Activated CD4-positive, alpha-beta T cell treated with anti-CD3 and anti-CD28 coated beads, Interleukin-2, amount 10 ng/mL, durations not matched to agents 24 days and 14 days (primary cell): ENCODE data around the gene IL20. TPM values are rescaled to one million over a fixed set of nuclear protein-coding genes. Genes with fewer than 3 reads are reported as not detected.

Experiments
- DNase-seq: peaks from one replicate; pipeline ENCODE4 v3.0.0; 2022
- H3K27ac Mint-ChIP-seq: one replicate; pipeline ENCODE4 v1.8.0; 2022; ENCODE audit warnings: mild to moderate bottlenecking, mixed read lengths
- H3K27me3 Mint-ChIP-seq: one replicate; pipeline ENCODE4 v1.8.0; 2022; ENCODE audit warnings: mixed read lengths
- H3K36me3 Mint-ChIP-seq: one replicate; pipeline ENCODE4 v1.8.0; 2022; ENCODE audit warnings: low read depth, mild to moderate bottlenecking, mixed read lengths
- H3K4me1 Mint-ChIP-seq: one replicate; pipeline ENCODE4 v1.8.0; 2021; ENCODE audit warnings: mixed read lengths
- H3K4me3 Mint-ChIP-seq: one replicate; pipeline ENCODE4 v1.8.0; 2022; ENCODE audit warnings: mild to moderate bottlenecking, moderate library complexity, mixed read lengths
- H3K9me3 Mint-ChIP-seq: one replicate; pipeline ENCODE4 v1.8.0; 2021; ENCODE audit warnings: mixed read lengths
- intact Hi-C: fragments of 100-400 bp; cut with micrococcal nuclease; formaldehyde crosslinking; loops from one replicate; pipeline ENCODE4 v1.15.1; 2023
- total RNA-seq: library from RNA; stranded (reverse); gene quantifications from 2 replicates; pipeline ENCODE4 v1.2.3, GENCODE V29; 2022

The IL20 gene
- total RNA-seq, 1 donor from 2014 or later = not detected

- no peak overlapping the region for H3K27ac Mint-ChIP-seq
- H3K4me1 Mint-ChIP-seq = no peaks in the 10 kb centered on the region
- peaks cover 4% of the 10 kb centered on the region for H3K36me3 Mint-ChIP-seq
- peaks cover 35% of the 10 kb centered on the region for H3K9me3 Mint-ChIP-seq
- H3K4me3 Mint-ChIP-seq = no peak overlapping the region
- peak; percentile 29 for DNase-seq
- intact Hi-C loops = no loop called here
- peaks cover 7% of the 10 kb centered on the region for H3K27me3 Mint-ChIP-seq
Observed at GRCh38 chr1:206872139-206872538, 6.7 kb downstream of the IL20 start.

GRCh38 chr1:206873603-206874188 lies 8.3 kb downstream of the IL20 start:
- peaks cover 6% of the 10 kb centered on the region for H3K36me3 Mint-ChIP-seq
- intact Hi-C loops = no loop called here
- peaks cover 44% of the 10 kb centered on the region for H3K9me3 Mint-ChIP-seq
- DNase-seq = peak; percentile 28
- H3K4me1 Mint-ChIP-seq = no peaks in the 10 kb centered on the region
- H3K27me3 Mint-ChIP-seq = peaks cover 1% of the 10 kb centered on the region
- H3K4me3 Mint-ChIP-seq = no peak overlapping the region
- H3K27ac Mint-ChIP-seq = no peak overlapping the region

- H3K4me1 Mint-ChIP-seq = peaks cover 2% of the 10 kb centered on the region
- peaks cover 50% of the 10 kb centered on the region for H3K9me3 Mint-ChIP-seq
- H3K27ac Mint-ChIP-seq = no peak overlapping the region
- no peak for DNase-seq
- intact Hi-C loops = no loop called here
- H3K4me3 Mint-ChIP-seq = no peak overlapping the region
- peaks cover 6% of the 10 kb centered on the region for H3K36me3 Mint-ChIP-seq
- H3K27me3 Mint-ChIP-seq = peaks cover 1% of the 10 kb centered on the region
Observed at GRCh38 chr1:206875752-206876377, 10.4 kb downstream of the IL20 start.

- peaks cover 3% of the 10 kb centered on the region for H3K36me3 Mint-ChIP-seq
- peaks cover 2% of the 10 kb centered on the region for H3K4me1 Mint-ChIP-seq
- intact Hi-C loops = no loop called here
- H3K9me3 Mint-ChIP-seq = peaks cover 35% of the 10 kb centered on the region
- H3K4me3 Mint-ChIP-seq = no peak overlapping the region
- no peak for DNase-seq
- H3K27ac Mint-ChIP-seq = no peak overlapping the region
- peaks cover 4% of the 10 kb centered on the region for H3K27me3 Mint-ChIP-seq
Observed at GRCh38 chr1:206878456-206878855, 13.0 kb downstream of the IL20 start.

GRCh38 chr1:206880314-206880713 lies 14.9 kb downstream of the IL20 start:
- peaks cover 28% of the 10 kb centered on the region for H3K9me3 Mint-ChIP-seq
- intact Hi-C loops = no loop called here
- no peak for DNase-seq
- peaks cover 2% of the 10 kb centered on the region for H3K4me1 Mint-ChIP-seq
- no peak overlapping the region for H3K4me3 Mint-ChIP-seq
- peaks cover 7% of the 10 kb centered on the region for H3K27me3 Mint-ChIP-seq
- peaks cover 3% of the 10 kb centered on the region for H3K36me3 Mint-ChIP-seq
- H3K27ac Mint-ChIP-seq = no peak overlapping the region

- peaks cover 13% of the 10 kb centered on the region for H3K9me3 Mint-ChIP-seq
- H3K27ac Mint-ChIP-seq = no peak overlapping the region
- no peak overlapping the region for H3K4me3 Mint-ChIP-seq
- H3K27me3 Mint-ChIP-seq = peaks cover 9% of the 10 kb centered on the region
- H3K4me1 Mint-ChIP-seq = peaks cover 2% of the 10 kb centered on the region
- intact Hi-C loops = no loop called here
- peaks cover under 1% of the 10 kb centered on the region for H3K36me3 Mint-ChIP-seq
- DNase-seq = no peak
Observed at GRCh38 chr1:206882555-206882954, 17.1 kb downstream of the IL20 start.

GRCh38 chr1:206883160-206883559 lies 17.7 kb downstream of the IL20 start:
- Mint-ChIP-seq H3K4me1 (peaks cover 4% of the 10 kb centered on the region), H3K27me3 (peaks cover 9% of the 10 kb centered on the region), H3K27ac (no peak overlapping the region), H3K4me3 (no peak overlapping the region), H3K36me3 (no peaks in the 10 kb centered on the region), H3K9me3 (peaks cover 9% of the 10 kb centered on the region)
- intact Hi-C loops = no loop called here
- DNase-seq = no peak

GRCh38 chr1:206883876-206884275 lies 18.5 kb downstream of the IL20 start:
- no peak for DNase-seq
- H3K27ac Mint-ChIP-seq = no peak overlapping the region
- no peaks in the 10 kb centered on the region for H3K36me3 Mint-ChIP-seq
- peaks cover 8% of the 10 kb centered on the region for H3K4me1 Mint-ChIP-seq
- H3K9me3 Mint-ChIP-seq = peaks cover 6% of the 10 kb centered on the region
- H3K27me3 Mint-ChIP-seq = peaks cover 9% of the 10 kb centered on the region
- H3K4me3 Mint-ChIP-seq = no peak overlapping the region
- intact Hi-C loops = no loop called here

- no peak for DNase-seq
- H3K4me3 Mint-ChIP-seq = no peak overlapping the region
- intact Hi-C loops = no loop called here
- no peaks in the 10 kb centered on the region for H3K9me3 Mint-ChIP-seq
- peaks cover 9% of the 10 kb centered on the region for H3K27me3 Mint-ChIP-seq
- no peak overlapping the region for H3K27ac Mint-ChIP-seq
- H3K4me1 Mint-ChIP-seq = peaks cover 20% of the 10 kb centered on the region
- no peaks in the 10 kb centered on the region for H3K36me3 Mint-ChIP-seq
Observed at GRCh38 chr1:206885341-206886060, 20.1 kb downstream of the IL20 start.

GRCh38 chr1:206886831-206887230 lies 21.4 kb downstream of the IL20 start:
- H3K27ac Mint-ChIP-seq = no peak overlapping the region
- H3K4me1 Mint-ChIP-seq = peaks cover 32% of the 10 kb centered on the region
- H3K27me3 Mint-ChIP-seq = peaks cover 9% of the 10 kb centered on the region
- H3K36me3 Mint-ChIP-seq = peaks cover 1% of the 10 kb centered on the region
- no peak for DNase-seq
- intact Hi-C loops = no loop called here
- no peak overlapping the region for H3K4me3 Mint-ChIP-seq
- no peaks in the 10 kb centered on the region for H3K9me3 Mint-ChIP-seq

- intact Hi-C loops = no loop called here
- H3K4me1 Mint-ChIP-seq = peaks cover 33% of the 10 kb centered on the region
- peaks cover 8% of the 10 kb centered on the region for H3K27me3 Mint-ChIP-seq
Observed at GRCh38 chr1:206887701-206888100, 22.3 kb downstream of the IL20 start.

GRCh38 chr1:206890125-206891060 lies 25.0 kb downstream of the IL20 start:
- H3K27ac Mint-ChIP-seq = peak overlapping the region; percentile 60
- peaks cover 3% of the 10 kb centered on the region for H3K27me3 Mint-ChIP-seq
- intact Hi-C loops = loop anchor here (2.0 kb wide), 1 partner anchor 16 kb away; no protein-coding TSS in a partner anchor
- peaks cover 1% of the 10 kb centered on the region for H3K36me3 Mint-ChIP-seq
- H3K4me3 Mint-ChIP-seq = peak overlapping the region; percentile 45
- H3K4me1 Mint-ChIP-seq = peaks cover 46% of the 10 kb centered on the region
- H3K9me3 Mint-ChIP-seq = no peaks in the 10 kb centered on the region
- DNase-seq = no peak

More at GRCh38 chr1:206887701-206888100, 22.3 kb downstream of the IL20 start:
- DNase-seq = no peak
- H3K4me3 Mint-ChIP-seq = no peak overlapping the region
- peaks cover 1% of the 10 kb centered on the region for H3K36me3 Mint-ChIP-seq
- no peak overlapping the region for H3K27ac Mint-ChIP-seq
- no peaks in the 10 kb centered on the region for H3K9me3 Mint-ChIP-seq

- DNase-seq = no peak
- intact Hi-C loops = loop anchor here (2.0 kb wide), 1 partner anchor 15 kb away; no protein-coding TSS in a partner anchor
- peaks cover 1% of the 10 kb centered on the region for H3K36me3 Mint-ChIP-seq
- peaks cover 3% of the 10 kb centered on the region for H3K27me3 Mint-ChIP-seq
- H3K4me3 Mint-ChIP-seq = peak overlapping the region; percentile 9
- H3K9me3 Mint-ChIP-seq = no peaks in the 10 kb centered on the region
- H3K27ac Mint-ChIP-seq = peak overlapping the region; percentile 42
- peaks cover 50% of the 10 kb centered on the region for H3K4me1 Mint-ChIP-seq
Observed at GRCh38 chr1:206891412-206891811, 26.0 kb downstream of the IL20 start.
